M059J (cell line): ENCODE results near the gene FOXF2. TPM values are rescaled to one million over a fixed set of nuclear protein-coding genes. Genes with fewer than 3 reads are reported as not detected.

Source experiments
- DNase-seq: peaks from one replicate; pipeline ENCODE4 v3.0.0-alpha.2; 2012; ENCODE audit warnings: low read depth
- total RNA-seq: library from RNA; depleted of rRNA; stranded (reverse); fragments of >200 nt; shearing (Covaris generic); gene quantifications from 2 replicates; pipeline ENCODE4 v1.2.3, GENCODE V29; 2014

Gene FOXF2
- total RNA-seq, 1 experiment from 2014 or later: 2.7 TPM

DNA sequence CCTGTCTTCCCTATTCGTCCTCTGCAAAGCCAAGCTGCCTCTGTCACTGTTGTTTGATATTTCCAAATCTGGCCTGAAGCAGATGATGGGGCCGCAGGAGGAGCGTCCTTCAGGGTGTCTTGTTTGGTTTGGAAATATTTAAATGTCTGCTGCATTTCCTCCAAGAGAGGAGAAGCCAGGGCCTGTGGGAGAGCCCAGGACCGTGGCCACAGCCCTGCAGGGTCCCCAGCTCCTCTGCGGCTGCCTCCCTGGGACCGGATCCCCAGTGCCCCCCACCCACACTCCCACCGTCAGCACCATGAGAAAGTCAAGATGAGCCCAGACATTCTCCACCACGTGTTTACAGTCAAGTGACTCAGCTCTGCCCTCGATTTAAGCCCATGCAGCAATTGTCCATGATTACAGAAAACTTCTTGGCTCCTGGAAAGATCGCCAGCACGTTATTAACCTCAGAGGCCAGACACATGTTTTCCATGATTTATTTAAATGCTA, 18.2 kb downstream of the FOXF2 start:
- DNase-seq: peak; percentile 50

DNA sequence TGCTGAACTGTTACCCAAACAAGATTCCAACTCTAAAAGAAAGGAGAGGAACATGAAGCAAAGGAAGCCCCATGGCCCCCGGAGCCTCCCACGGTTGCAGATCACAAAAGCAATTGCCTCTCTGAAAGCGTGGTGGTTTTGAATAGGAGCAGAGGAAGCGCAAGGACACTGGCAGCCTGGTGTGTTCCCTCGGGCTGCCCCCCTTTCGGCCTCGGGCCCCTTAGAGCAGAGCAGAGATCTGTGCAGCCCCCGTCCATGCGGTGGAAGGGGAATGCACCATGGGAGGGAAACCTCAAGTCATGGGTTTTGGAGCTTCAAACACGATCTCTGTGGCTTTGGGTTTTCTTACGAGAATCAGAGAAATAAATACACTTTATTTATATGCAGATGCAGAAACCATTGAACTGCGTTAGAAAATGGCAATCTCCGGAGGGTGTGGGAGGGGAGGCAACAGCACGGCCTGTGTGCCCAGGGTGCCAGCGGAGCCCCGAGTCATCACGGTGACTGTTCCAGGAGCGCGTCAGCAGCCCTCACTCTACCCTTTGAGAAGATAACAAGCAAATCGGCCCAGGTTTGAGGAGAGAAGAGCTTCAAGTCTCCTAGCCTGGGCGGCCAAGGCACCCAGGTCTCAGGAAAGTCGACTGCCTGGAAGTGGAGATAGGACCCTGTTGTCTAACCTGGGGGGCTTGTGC, 20.5 kb downstream of the FOXF2 start:
- DNase-seq: no peak

DNA sequence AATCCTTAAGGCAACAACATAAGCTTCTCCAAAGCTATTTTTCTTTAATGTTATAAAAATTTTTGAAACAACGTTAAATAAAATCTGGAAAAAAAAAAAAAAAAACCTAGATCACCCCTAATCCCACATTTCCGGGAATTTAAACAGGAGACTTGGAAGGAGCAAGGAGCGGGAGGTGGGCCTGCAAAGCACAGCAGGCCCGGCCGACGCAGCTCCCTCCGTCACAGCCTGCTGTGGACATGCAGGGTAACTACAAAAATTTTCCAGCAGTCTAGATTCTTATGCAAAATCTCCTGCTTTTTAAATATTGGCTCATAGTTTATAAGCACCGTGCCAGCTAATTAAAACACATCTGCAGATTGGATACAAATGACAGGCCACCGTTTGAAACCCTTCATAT, 23.5 kb downstream of the FOXF2 start:
- DNase-seq: no peak

DNA sequence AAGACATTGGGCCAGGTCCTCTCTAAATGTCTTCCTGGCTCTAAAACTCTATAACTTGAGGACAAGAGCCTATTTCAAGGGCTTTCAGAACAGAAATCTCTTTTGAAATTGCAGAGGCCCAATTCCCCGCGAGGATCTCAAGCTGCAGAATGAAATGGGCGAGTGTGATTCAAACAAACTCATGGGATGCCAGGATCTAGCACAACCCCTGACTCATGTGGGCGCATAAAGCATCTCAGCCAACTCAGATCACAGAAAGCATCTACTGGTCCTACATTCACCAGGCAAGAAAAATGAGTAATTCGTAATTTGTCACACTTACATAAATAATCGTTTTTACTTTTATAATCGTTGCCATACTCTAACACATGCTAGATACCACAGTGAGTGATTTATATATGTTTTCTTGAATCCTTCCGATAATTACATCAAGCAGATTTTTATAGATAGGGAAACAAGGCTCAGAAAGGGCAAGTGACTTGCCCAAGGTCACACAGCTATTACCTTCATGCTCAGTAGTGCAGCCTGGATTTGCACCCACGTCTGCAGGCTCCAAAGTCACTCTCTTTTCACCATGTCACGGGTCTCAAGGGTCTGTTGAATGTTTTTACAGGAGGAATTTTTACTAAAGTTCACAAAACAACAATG, 26.2 kb downstream of the FOXF2 start:
- DNase-seq: no peak

DNA sequence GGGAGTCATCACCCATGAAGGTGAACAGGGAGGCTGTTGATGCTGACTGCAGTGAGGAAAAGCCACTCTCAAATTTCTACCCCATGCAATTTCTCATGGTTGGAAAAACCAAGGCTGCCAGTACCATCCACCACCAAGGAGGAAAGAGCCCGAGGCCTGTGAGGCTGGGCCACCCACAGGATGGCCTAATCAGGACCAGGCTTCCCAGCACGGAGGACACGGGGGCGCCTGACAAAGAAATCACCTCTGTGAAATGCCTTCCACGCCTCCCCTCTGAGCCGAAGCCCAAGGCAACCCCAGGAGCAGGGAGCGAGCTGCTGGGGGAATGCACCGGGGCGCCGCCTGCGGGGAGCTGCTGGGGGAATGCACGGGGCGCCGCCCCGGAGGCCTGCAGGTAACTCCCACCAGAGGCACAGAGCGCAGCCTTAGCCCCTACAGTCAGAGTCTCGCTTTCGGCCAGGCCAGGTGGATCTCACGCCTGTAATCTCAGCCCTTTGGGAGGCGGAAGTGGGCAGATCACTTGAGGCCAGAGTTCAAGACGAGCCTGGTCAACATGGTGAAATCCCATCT, 26.9 kb downstream of the FOXF2 start:
- no peak for DNase-seq

DNA sequence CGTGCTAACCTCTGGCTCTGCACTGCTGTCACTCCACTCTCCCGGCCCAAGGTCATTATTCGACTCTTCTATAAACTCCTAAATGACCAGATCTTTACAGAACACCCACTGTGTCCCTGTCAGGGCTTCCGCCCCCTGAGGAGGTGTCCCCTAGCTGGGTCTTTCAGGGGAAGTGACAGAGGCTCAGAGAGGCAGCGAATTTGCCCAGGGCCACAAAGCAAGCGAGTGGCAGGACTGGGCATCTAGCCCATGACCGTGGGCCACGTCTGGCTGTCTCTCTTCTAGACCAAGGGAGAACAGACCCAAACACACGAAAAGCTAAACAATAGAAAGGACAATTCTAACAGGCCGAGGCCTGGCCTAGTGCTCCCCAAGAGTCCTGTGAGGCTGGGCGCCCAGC, 27.4 kb downstream of the FOXF2 start:
- DNase-seq: no peak

DNA sequence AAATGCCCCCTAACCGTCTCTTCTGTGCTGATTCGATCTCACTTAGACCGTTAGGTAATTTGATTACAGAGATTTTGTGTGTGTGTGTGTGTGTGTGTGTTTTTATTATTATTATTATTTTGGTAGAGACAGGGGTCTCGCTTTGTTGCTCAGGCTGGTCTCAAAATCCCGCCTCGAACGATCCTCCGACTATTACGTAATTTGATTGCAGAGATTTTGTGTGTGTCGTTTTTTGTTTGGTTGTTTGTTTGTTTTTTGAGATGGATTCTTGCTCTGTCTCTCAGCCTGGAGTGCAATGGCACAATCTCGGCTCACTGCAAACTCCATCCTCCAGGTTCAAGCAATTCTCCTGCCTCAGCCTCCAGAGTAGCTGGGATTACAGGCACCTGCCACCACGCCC, 28.3 kb downstream of the FOXF2 start:
- no peak for DNase-seq

DNA sequence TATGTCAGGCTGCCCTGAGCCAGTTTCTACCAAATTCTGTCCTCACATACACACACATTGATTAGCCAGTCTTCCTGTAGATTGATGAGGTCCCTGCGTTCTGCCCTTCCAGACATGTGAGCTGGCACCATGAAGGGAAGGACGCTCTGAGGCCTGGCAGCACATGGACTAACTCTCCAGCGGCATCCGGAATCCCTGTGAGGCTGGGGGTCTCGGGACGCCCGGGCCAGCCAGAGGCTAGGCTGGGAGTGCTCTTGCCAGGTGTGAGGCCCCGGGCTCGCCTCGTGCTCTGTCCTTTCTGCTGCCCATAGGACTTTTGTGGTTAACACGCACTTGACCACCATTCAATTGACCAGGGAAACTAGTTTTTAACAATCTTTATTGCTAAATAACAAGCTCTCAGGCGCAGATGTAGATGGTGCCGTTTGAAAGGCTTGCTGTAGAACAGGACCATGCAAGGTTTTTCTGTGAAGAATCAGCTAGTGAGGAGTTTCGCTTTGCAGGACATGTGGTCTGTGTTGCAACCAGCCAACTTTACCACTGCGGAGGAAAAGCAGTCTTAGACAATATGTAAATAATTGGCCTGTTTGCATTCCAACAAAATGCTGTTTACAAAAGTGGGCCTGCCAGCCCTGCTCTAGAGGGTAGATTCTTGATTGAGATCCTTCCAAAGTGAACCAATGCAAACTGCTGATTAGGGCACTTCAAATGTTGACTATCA, 29.3 kb downstream of the FOXF2 start:
- peak; percentile 32 for DNase-seq

DNA sequence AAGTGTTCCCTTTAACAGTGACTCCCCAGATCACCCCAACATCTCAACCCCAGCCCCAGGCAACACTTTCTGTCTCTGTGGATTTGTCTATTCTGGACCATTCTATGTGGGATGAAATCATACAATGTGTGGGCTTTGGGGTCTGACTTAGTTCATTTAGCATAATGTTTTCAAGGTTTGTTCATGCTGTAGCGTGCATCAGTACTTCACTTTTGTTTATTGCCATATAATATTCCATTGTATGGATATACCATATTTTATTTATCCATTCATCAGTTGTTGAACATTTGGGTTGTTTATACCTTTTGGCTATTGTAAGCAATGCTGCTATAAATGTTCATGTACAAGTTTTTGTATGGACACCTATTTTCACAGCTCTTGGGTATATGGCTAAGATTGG, 31.0 kb downstream of the FOXF2 start:
- no peak for DNase-seq

DNA sequence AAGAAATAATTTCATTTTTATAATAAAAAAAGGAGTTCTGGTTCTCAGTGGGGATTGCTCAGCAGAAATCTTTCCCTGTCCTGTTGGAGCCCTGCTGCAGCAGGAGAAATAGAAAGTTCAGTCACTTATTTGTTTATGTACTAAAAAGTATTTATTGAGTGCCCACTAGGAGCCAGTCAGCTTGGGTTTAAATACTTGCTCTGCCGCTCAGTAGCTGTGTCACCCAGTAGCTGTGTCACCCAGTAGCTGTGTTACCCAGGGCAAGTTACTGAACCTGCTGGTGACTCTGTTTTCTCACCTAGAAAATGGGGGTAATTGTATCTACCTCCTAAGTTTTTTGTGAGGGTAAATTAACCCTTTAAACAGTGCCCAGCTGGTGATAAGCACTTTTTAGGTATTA, 32.9 kb downstream of the FOXF2 start:
- peak; percentile 29 for DNase-seq

DNA sequence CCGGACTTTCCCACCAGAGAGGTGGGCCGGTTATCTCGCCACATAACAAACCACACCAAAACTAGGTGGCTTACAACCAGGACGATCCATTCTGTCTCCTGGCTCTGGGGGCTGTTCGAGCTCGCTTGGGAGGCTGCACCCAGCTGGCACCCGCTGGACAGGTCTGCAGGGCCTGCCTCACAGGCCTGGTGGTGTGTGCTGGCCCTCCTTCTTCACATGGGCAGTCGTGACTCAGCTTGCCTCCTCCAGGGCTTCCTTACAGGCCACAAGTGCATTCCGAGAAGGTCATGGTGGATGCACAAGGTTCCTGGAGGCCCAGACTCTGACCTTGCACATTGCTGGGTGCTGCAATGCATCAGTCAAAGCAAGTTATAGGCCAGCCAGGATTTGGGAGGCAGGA, 34.2 kb downstream of the FOXF2 start:
- peak; percentile 70 for DNase-seq

DNA sequence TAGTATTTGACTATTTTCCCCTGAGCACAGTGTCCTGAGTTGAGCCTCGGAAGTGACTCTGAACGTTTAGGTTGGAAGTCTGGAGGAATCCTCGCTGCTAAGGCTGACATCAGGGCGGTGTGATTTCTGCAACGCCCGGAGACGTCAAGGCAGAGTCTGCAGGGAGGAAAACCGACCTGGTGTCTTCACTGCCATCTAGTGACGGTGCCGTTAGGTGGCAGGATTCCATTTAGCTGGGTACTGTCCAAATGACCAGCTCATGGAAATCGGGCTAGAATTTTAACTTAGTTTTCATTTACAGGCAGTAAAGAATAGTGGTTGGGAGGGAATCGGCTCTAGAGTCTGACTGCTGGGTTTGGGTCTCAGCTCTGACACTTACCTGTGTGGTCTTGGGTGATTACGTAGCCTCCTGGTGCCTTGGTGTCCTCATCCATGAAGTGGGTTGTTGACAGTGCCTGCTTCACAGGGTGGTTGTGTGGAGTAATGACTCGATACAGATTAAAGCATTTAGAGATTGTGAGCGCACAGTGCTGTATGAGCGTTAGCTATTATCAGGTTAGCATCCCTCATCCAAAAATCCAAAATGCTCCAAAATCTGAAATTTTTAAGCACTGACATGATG, 35.0 kb downstream of the FOXF2 start:
- peak; percentile 75 for DNase-seq

DNA sequence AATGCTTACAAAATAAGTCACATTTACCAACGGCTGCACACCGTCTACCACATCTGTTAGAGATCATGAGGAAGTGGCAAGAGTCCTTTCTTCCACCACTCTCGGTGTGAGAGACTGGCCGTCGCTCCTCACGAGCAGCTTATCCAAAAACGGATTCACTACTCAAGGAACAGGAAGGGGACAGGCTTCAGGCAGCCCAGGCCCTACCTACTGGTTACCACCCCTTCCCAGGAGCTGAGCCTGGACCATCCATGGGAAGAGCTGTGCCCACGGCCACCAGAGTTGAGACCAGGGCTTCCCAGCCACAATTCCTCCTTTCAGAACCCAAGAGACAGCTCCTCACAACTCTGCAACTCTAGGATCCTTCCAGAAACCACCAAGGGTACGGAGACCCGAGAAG, 37.0 kb downstream of the FOXF2 start:
- no peak for DNase-seq

DNA sequence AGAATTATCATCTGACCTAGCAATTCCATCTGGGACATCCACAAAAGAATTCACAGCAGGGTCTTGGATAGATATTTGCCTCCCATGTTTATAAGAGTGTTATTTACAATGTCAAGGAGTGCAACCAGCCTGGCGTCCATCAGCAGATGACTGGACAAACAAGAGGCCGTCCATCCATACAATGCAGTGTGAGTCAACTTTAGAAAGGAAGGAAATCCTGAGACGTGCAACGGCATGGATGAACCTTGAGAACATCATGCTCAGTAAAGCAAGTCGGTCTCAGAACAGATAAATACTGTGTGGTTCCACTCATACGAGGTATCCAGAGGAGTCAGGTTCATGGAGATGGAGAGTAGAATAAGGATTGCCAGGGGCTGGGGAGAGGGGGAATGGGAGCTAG, 46.4 kb downstream of the FOXF2 start:
- no peak for DNase-seq

DNA sequence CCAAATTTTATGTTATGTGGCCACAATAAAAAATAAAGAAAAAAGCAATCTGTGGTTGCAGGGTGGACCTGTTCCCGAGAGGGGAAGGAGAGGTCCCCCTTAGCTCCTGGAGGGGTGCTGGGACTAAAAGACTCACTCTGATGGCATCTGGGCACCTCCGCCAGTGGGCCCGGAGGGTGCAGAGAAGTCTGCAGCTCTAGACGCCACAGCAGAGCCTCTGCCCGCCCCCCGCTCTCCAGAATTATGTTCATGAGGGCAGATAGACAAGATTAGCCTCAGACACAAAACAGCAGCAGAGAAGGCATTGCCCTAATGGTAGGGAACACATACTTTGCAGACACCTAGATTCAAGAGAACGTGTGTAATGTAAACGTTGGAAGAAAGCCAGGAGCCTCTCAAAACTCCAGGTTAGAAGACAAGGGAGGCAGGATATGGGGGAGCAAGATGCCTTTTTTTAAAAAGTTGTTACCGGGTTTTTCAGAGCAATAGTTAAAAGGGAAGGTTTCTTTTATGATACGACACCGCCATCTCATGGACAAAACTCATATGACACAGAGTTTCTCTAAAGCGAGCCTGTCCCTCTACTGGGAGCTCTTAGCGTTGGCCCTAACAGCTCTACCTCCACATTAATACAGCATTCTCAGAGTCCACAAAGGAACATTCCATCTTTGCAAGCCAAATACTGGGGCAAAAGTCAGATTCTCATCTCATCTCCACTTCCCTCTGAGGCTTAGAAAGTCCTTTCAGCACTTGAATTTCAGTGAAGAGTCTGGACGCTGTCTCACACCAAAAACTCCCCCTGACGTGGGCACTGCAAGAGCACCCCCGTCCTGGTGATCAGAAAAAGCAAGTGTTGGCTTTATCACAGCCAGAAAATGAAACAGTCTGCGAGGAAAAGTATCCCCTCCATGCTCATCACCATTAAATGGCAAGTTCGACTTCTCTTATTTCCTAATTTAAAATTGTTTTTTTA, 47.2 kb downstream of the FOXF2 start:
- DNase-seq: peak; percentile 80

DNA sequence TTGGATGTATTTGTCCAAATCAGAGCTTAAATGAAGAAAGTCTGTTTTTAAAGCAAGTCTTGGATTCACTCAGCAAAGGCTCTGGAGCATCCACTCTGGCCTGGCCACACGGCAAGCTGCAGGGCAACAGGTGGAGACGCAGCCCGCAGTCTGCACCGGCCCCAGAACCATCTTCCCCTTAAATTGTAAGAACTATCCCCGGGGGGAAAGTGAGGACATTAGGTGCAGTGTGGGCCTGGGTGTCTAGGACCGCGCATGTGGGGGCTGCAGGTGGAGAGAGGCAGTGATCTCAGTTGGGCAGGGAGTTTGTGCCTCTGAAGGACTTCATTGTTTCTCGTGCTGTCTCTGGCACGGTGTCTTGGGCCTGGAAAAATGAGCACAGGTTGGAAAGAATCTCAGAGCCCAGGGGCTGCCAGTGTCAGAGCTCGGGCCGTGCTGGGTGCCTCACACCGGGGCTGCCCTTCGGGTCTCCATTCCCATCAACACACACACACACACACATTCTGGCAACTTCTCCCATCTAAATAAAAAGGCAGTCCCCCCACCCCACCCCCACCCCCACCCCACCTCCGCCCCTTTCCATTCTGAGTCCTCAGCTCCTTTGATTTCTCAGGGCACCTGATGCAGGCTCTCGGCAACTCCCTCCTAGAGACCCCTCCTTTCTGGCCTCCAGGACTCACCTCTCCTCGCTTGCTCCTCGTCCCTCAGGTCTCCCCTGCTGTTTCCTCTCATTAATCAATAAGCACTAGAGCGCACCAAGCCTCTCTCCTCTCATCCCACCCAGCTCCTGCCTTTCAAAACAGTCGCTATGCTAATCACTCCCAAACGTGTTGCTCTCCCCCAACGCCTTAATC, 48.4 kb downstream of the FOXF2 start:
- DNase-seq: no peak

DNA sequence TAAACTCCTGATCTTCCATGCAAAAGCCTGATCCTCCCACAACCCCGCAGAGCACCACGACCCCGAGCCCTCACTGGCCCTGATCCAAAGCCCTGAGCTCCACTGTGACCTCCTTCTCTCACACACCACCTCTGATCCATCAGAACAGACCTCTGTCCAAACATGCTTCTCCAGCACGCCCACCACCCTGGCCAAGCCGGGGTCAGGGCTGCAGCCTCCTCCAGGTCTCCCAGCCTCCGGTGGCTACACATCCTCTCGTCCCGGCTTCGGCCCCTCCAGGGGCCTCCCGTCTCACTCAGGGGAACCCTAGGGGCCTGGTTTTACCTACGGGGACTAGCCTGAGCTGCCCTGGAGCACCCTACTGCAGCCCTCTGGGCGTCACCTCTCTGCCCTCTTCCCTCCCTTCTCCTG, 49.1 kb downstream of the FOXF2 start:
- DNase-seq: no peak

DNA sequence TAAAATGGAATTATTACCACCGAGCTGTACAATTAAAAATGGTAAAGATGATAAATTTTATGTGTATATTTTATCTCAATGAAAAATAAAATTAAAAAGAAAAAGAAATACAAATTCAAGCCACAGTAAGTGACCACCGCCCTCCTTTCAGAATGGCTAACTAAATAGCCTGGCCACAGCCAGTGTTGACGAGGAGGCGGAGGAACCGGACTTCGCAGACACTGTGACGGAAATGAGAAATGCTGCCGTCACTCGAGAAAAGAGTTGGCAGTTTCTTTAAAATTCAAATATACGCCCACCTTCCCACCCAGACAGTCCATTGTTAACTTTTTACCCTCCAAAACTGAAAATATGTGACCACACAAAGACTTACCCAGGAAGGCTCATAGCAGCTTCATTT, 50.0 kb downstream of the FOXF2 start:
- DNase-seq: no peak

DNA sequence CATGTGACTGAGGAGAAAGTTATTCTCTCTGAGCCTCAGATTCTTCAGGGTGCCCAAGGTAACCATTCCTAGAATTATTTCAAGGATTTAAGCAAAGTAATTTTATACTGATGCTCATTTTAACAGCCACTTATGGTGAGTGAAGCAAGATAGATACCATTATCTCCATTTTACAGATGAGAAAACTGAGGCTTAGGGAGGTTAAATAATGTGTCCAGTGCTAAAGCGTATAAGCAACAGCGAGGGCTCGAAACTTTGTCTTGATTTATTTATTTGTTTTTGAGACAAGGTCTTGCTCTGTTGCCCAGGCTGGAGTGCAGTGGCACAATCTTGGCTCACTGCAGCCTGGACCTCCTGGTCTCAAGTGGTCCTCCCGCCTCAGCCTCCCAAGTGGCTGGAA, 53.6 kb downstream of the FOXF2 start:
- DNase-seq: no peak
